Ishikawa (cell line): ENCODE data around the gene COL23A1.

ENCODE experiments used
- EP300 ChIP-seq: IDR thresholded peaks from 2 replicates; pipeline ENCODE4 v1.6.1; 2012; ENCODE audit warnings: borderline replicate concordance
- YY1 ChIP-seq: IDR thresholded peaks from 2 replicates; pipeline ENCODE4 v1.6.1; 2012; ENCODE audit warnings: low read depth

DNA sequence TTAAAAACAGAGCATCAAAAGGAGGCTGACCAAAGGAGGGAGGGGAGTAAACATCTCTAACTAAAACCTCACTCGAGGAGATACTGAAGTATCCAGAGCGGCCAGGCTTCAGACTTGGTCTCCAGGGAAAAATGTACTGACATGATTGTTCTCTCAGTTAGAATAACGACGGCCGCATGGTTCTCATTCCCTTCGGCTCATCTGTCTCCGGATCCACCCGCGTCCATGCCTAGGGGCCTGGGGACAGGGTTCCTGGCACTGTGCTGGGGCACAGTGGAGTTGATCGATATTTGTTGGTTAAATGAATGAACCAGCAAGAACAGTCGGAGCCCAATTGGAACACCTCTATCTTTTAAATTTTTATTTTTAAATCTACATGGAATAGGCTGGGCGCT, 190.5 kb downstream of the COL23A1 start:
- TF ChIP-seq EP300 (no peak), YY1 (no peak)
